HEK293 (cell line): ENCODE measurements around the gene FBXW11.

Experiments
- CTCF ChIA-PET: fragments of 350-600 bp; formaldehyde crosslinking; extraction: SDS; loops from one replicate; lab custom pipeline; 2021; ENCODE audit warnings: antibody characterized with exemption; lab: Yijun Ruan, JAX
- POLR2A ChIA-PET: fragments of 300-600 bp; formaldehyde crosslinking; extraction: SDS; loops from one replicate; lab custom pipeline; 2020; ENCODE audit warnings: antibody characterized with exemption, inconsistent platforms; lab: Yijun Ruan, JAX
- H3K27ac ChIP-seq: fragments of 200-500 bp; sonication (Bioruptor generic); 2 replicates; pipeline ENCODE4 v1.5.1; 2014; ENCODE audit warnings: low read depth, low read length, control low read depth, inconsistent platforms; ENCODE audit errors: extremely low read depth
- H3K36me3 ChIP-seq, 2 experiments: fragments of 200-500 bp in 1 of 2; sonication (Bioruptor generic) in 1 of 2; 1 replicate in 1 of 2; 2 replicates in 1 of 2; pipeline ENCODE4 v1.5.1; 2014 to 2017; ENCODE audit warnings: inconsistent platforms in 2 of 2, low read length in 2 of 2; ENCODE audit not compliant: control insufficient read depth in 2 of 2, insufficient read depth in 1 of 2
- H3K4me1 ChIP-seq: fragments of 200-500 bp; sonication (Bioruptor generic); 2 replicates; pipeline ENCODE4 v1.5.1; 2014; ENCODE audit warnings: mild to moderate bottlenecking, low read length, inconsistent platforms; ENCODE audit not compliant: control insufficient read depth, insufficient read depth
- H3K4me3 ChIP-seq: 2 replicates; pipeline ENCODE4 v1.5.1; 2011; ENCODE audit warnings: low read depth, mild to moderate bottlenecking, control low read depth, low read length, moderate library complexity
- H3K9me3 ChIP-seq: fragments of 200-500 bp; sonication (Bioruptor generic); 2 replicates; pipeline ENCODE4 v1.5.1; 2014; ENCODE audit warnings: low read depth, low read length, inconsistent platforms; ENCODE audit not compliant: control insufficient read depth, insufficient read depth
- ATF2 ChIP-seq: fragments of 450-650 bp; formaldehyde crosslinking; IDR thresholded peaks from 2 replicates; pipeline ENCODE4 v1.5.1; 2016; ENCODE audit warnings: missing biosample characterization, missing genetic modification characterization, low read depth
- ELK4 ChIP-seq: IDR thresholded peaks from 2 replicates; pipeline ENCODE4 v1.6.1; 2011; ENCODE audit warnings: mild to moderate bottlenecking, low read depth, low read length, borderline replicate concordance
- HOXD13 ChIP-seq: sonication (generic); formaldehyde crosslinking; IDR thresholded peaks from 2 replicates; pipeline ENCODE4 v1.8.0; 2022; ENCODE audit warnings: missing genetic modification reagents, borderline replicate concordance
- KLF7 ChIP-seq: fragments of 450-650 bp; formaldehyde crosslinking; IDR thresholded peaks from 2 replicates; pipeline ENCODE4 v1.5.1; 2016; ENCODE audit warnings: missing biosample characterization, missing genetic modification characterization, borderline replicate concordance
- OVOL3 ChIP-seq: fragments of 450-650 bp; formaldehyde crosslinking; IDR thresholded peaks from 2 replicates; pipeline ENCODE4 v1.5.1; 2016; ENCODE audit warnings: missing biosample characterization, missing genetic modification characterization
- REST ChIP-seq: fragments of 450-650 bp; formaldehyde crosslinking; IDR thresholded peaks from 2 replicates; pipeline ENCODE4 v1.5.1; 2016; ENCODE audit warnings: missing biosample characterization, missing genetic modification characterization
- WT1 ChIP-seq: fragments of 450-650 bp; formaldehyde crosslinking; IDR thresholded peaks from 2 replicates; pipeline ENCODE4 v1.5.1; 2016; ENCODE audit warnings: missing biosample characterization, missing genetic modification characterization
- ZNF112 ChIP-seq: fragments of 450-650 bp; formaldehyde crosslinking; IDR thresholded peaks from 2 replicates; pipeline ENCODE4 v1.5.0; 2017; ENCODE audit warnings: missing biosample characterization, missing genetic modification characterization
- ZNF146 ChIP-seq: fragments of 450-650 bp; formaldehyde crosslinking; IDR thresholded peaks from 2 replicates; pipeline ENCODE4 v1.5.1; 2016; ENCODE audit warnings: missing biosample characterization, missing genetic modification characterization
- ZNF175 ChIP-seq: fragments of 450-650 bp; formaldehyde crosslinking; IDR thresholded peaks from 2 replicates; pipeline ENCODE4 v1.5.1; 2016; ENCODE audit warnings: missing biosample characterization, missing genetic modification characterization
- ZNF2 ChIP-seq: fragments of 450-650 bp; formaldehyde crosslinking; IDR thresholded peaks from 2 replicates; pipeline ENCODE4 v1.5.1; 2016; ENCODE audit warnings: missing biosample characterization, missing genetic modification characterization
- ZNF280D ChIP-seq: fragments of 450-650 bp; formaldehyde crosslinking; IDR thresholded peaks from 2 replicates; pipeline ENCODE4 v1.5.1; 2016; ENCODE audit warnings: missing biosample characterization, missing genetic modification characterization
- ZNF362 ChIP-seq: fragments of 450-650 bp; formaldehyde crosslinking; IDR thresholded peaks from 2 replicates; pipeline ENCODE4 v1.5.1; 2016; ENCODE audit warnings: missing biosample characterization, missing genetic modification characterization
- ZNF366 ChIP-seq: fragments of 450-650 bp; formaldehyde crosslinking; conservative IDR thresholded peaks from 2 replicates; pipeline ENCODE4 v1.5.1; 2016; ENCODE audit warnings: missing biosample characterization, missing genetic modification characterization
- ZNF549 ChIP-seq: fragments of 450-650 bp; IDR thresholded peaks from 2 replicates; pipeline ENCODE4 v1.5.1; 2018; ENCODE audit warnings: missing biosample characterization, missing genetic modification characterization, mild to moderate bottlenecking, inconsistent platforms, moderate library complexity
- ZNF555 ChIP-seq: fragments of 450-650 bp; formaldehyde crosslinking; conservative IDR thresholded peaks from 2 replicates; pipeline ENCODE4 v1.5.1; 2017; ENCODE audit warnings: missing biosample characterization, mild to moderate bottlenecking, missing genetic modification characterization, inconsistent platforms
- ZNF600 ChIP-seq: fragments of 450-650 bp; formaldehyde crosslinking; IDR thresholded peaks from 2 replicates; pipeline ENCODE4 v1.5.1; 2016; ENCODE audit warnings: missing biosample characterization, missing genetic modification characterization
- ZNF610 ChIP-seq: fragments of 450-650 bp; formaldehyde crosslinking; IDR thresholded peaks from 2 replicates; pipeline ENCODE4 v1.5.1; 2016; ENCODE audit warnings: missing biosample characterization, missing genetic modification characterization, borderline replicate concordance
- ZNF623 ChIP-seq: fragments of 450-650 bp; formaldehyde crosslinking; IDR thresholded peaks from 2 replicates; pipeline ENCODE4 v1.5.1; 2016; ENCODE audit warnings: missing biosample characterization, missing genetic modification characterization
- ZNF626 ChIP-seq: fragments of 450-650 bp; sonication (Bioruptor Pico); formaldehyde crosslinking; IDR thresholded peaks from 2 replicates; pipeline ENCODE4 v1.5.1; 2018; ENCODE audit warnings: missing biosample characterization, missing genetic modification characterization, inconsistent platforms
- ZNF677 ChIP-seq: fragments of 450-650 bp; IDR thresholded peaks from 2 replicates; pipeline ENCODE4 v1.5.0; 2018; ENCODE audit warnings: missing biosample characterization, mild to moderate bottlenecking, missing genetic modification characterization, moderate library complexity

Gene FBXW11

GRCh38 chr5:171984748-171985419 is 21.6 kb downstream of the FBXW11 start (continued):
- no peak for TF ChIP-seq REST (tag by site-specific recombination)
- no peak for TF ChIP-seq KLF7 (tag by site-specific recombination)
- peak; percentile 64; the same call in 1 of the 2 replicates for TF ChIP-seq ATF2 (tag by site-specific recombination)
- TF ChIP-seq ZNF146, result no peak
- TF ChIP-seq ZNF366, result peak; percentile 41; the same call in 1 of the 2 replicates
- no peak for TF ChIP-seq ZNF623 (tag by site-specific recombination)
- no peak for TF ChIP-seq ZNF112

GRCh38 chr5:171981847-171982246 is 24.6 kb downstream of the FBXW11 start:
- no peaks in the 10 kb centered on the region; a peak in 1 of 3 replicates for H3K36me3 ChIP-seq
- POLR2A ChIA-PET, result interaction anchor here (0.6 kb wide), 1 partner anchor 201 kb away, joined by 3 read pairs; no protein-coding TSS in a partner anchor
- no peak overlapping the region for H3K27ac ChIP-seq
- no peak overlapping the region for H3K4me3 ChIP-seq
- CTCF ChIA-PET, result interaction anchor here (0.6 to 1.6 kb wide), 3 partner anchors 9 to 69 kb away, joined by 3 to 5 read pairs (median 4); no protein-coding TSS in a partner anchor
- H3K9me3 ChIP-seq, result no peaks in the 10 kb centered on the region
- TF ChIP-seq ZNF626, result no peak
- TF ChIP-seq, all 188 proteins: peak for 0
- peaks cover 18% of the 10 kb centered on the region for H3K4me1 ChIP-seq

GRCh38 chr5:171980792-171981191 is 25.6 kb downstream of the FBXW11 start:
- Histone ChIP-seq H3K4me1 (peaks cover 24% of the 10 kb centered on the region), H3K36me3 (no peaks in the 10 kb centered on the region; a peak in 1 of 3 replicates), H3K4me3 (no peak overlapping the region), H3K9me3 (no peaks in the 10 kb centered on the region), H3K27ac (no peak overlapping the region)
- ChIA-PET CTCF (no interaction called here), POLR2A (no interaction called here)
- no peak for TF ChIP-seq WT1 (tag by site-specific recombination)
- no peak for TF ChIP-seq ZNF555 (tag by site-specific recombination)
- no peak for TF ChIP-seq ZNF175 (tag by site-specific recombination)
- no peak for TF ChIP-seq ZNF600 (tag by site-specific recombination)
- TF ChIP-seq ZNF677 (tag by site-specific recombination), result no peak
- no peak for TF ChIP-seq ZNF610
- no peak for TF ChIP-seq ZNF112
- TF ChIP-seq ZNF362, result no peak
- TF ChIP-seq HOXD13, result no peak
- no peak for TF ChIP-seq ZNF280D (tag by site-specific recombination)
- no peak for TF ChIP-seq ZNF2
- TF ChIP-seq ZNF549, result no peak
- TF ChIP-seq OVOL3 (tag by site-specific recombination), result no peak
- no peak for TF ChIP-seq ELK4
